Activated CD4-positive, alpha-beta T cell treated with anti-CD3 and anti-CD28 coated beads for 1 hour (primary cell): ENCODE results near the gene MUL1.
A peak's percentile ranks its signal among the peaks of the same experiment; 100 is the strongest.
"Not testable (repeated sequence)": the region's sequence is repeated elsewhere in the genome, so short reads cannot be mapped to it uniquely, and the experiment has no call there.

Experiments
- DNase-seq: peaks from one replicate; pipeline ENCODE4 v3.0.0-alpha.2; 2020

The MUL1 gene

GRCh38 chr1:20507564-20508410, at the start of gene MUL1:
Gene MUL1 (minus strand): TSS chr1:20508151. CDS start chr1:20508024, 127 bp downstream.
- peak; percentile 89 for DNase-seq

- no peak for DNase-seq
Measured at GRCh38 chr1:20555758-20556120, 47.8 kb upstream of the MUL1 start.

- no peak for DNase-seq
Measured at GRCh38 chr1:20555025-20555757, 47.2 kb upstream of the MUL1 start.

GRCh38 chr1:20552728-20553445, 44.9 kb upstream of the MUL1 start:
- no peak for DNase-seq

GRCh38 chr1:20551945-20552727, 44.2 kb upstream of the MUL1 start, which contains the start of gene FAM43B:
Gene FAM43B (plus strand): TSS chr1:20552573. CDS start chr1:20552974, 401 bp downstream.
- no peak for DNase-seq

GRCh38 chr1:20551161-20551560, 43.2 kb upstream of the MUL1 start:
- DNase-seq: no peak

- DNase-seq: no peak
Measured at GRCh38 chr1:20546637-20547036, 38.7 kb upstream of the MUL1 start.

- no peak for DNase-seq
Measured at GRCh38 chr1:20540281-20540680, 32.3 kb upstream of the MUL1 start.

- DNase-seq: no peak
Measured at GRCh38 chr1:20538760-20539551, 31.0 kb upstream of the MUL1 start.

GRCh38 chr1:20538227-20538626, 30.3 kb upstream of the MUL1 start:
- no peak for DNase-seq

GRCh38 chr1:20534659-20535417, 26.9 kb upstream of the MUL1 start:
- no peak for DNase-seq

GRCh38 chr1:20533635-20534034, 25.7 kb upstream of the MUL1 start:
- no peak for DNase-seq

- DNase-seq: no peak
Measured at GRCh38 chr1:20530901-20531300, 22.9 kb upstream of the MUL1 start.

- DNase-seq: no peak
Measured at GRCh38 chr1:20530306-20530705, 22.4 kb upstream of the MUL1 start.

- no peak for DNase-seq
Measured at GRCh38 chr1:20528221-20528620, 20.3 kb upstream of the MUL1 start.

- DNase-seq: no peak
Measured at GRCh38 chr1:20526267-20526666, 18.3 kb upstream of the MUL1 start.

- peak; percentile 33 for DNase-seq
Measured at GRCh38 chr1:20521960-20522861, 14.3 kb upstream of the MUL1 start.

- DNase-seq: not testable (repeated sequence)
Measured at GRCh38 chr1:20519609-20520262, 11.8 kb upstream of the MUL1 start.
